Measurements from ENCODE around the gene TEX51.

DNA sequence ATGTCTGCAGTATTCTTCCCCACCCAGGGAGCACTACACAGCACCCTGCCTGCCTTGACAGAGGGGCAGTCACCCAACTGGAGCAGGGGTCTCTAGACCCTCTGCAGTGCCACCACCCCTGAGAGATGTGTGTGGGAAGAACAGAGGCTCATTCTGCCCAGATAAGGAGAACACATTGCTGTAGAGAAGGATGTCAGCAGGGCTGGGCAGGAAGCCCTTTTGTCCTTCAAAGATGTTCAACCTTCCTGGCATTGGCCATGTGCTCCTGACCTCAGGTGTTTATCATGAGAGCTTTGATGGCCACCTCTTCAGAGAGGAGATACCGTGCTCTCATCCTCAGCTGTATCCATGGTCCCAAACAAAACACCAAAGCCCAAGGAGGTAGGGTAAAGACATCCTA, 4.6 kb upstream of the TEX51 start:
- TF ChIP-seq, protein P1, sequence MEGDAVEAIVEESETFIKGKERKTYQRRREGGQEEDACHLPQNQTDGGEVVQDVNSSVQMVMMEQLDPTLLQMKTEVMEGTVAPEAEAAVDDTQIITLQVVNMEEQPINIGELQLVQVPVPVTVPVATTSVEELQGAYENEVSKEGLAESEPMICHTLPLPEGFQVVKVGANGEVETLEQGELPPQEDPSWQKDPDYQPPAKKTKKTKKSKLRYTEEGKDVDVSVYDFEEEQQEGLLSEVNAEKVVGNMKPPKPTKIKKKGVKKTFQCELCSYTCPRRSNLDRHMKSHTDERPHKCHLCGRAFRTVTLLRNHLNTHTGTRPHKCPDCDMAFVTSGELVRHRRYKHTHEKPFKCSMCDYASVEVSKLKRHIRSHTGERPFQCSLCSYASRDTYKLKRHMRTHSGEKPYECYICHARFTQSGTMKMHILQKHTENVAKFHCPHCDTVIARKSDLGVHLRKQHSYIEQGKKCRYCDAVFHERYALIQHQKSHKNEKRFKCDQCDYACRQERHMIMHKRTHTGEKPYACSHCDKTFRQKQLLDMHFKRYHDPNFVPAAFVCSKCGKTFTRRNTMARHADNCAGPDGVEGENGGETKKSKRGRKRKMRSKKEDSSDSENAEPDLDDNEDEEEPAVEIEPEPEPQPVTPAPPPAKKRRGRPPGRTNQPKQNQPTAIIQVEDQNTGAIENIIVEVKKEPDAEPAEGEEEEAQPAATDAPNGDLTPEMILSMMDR (IDR thresholded peaks at IDR 0.05) = no peak
- TF ChIP-seq ZFX (IDR thresholded peaks at IDR 0.05; ENCODE audit: borderline replicate concordance) = no peak
